ENCODE data around the gene NARF. TPM values are rescaled to one million over a fixed set of nuclear protein-coding genes. Genes with fewer than 3 reads are reported as not detected.

The NARF gene
- total and polyA plus RNA-seq, 7 donors: 29.4 to 65.8 (median 41.5) TPM

DNA sequence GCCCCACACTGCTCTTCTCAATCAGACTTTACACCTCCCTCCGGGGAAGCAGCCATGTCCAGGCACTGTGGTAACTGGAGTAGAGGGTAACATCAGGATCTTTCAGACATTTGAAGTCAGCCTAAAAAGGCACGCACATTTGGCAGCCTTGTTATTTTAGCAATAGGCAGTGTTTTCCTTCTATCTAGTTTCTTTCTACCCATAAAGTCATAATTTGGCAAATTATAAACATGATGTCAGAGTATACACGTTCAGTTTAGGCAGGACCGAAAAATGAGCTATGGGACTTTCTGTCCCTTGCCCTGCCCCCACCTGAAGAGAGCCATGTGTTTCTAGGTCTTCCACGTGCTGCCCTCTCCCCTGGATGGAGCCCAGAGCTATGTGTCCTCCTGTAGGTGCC, 21.1 kb downstream of the NARF start:
- Histone ChIP-seq H3K36me3 (peaks cover 38 to 99% (median 48%) of the 10 kb centered on the region in 4 donors), H3K4me1 (no peaks in the 10 kb centered on the region), H3K27ac (peak overlapping the region in 1 of 4 donors; percentile 48), H3K4me3 (no peak overlapping the region), H3K27me3 (no peaks in the 10 kb centered on the region), H3K9me3 (no peaks in the 10 kb centered on the region)
- WGBS, 2 donors: 86 to 92% methylated on average over 5 of the region's 5 CpGs
- intact Hi-C loops (cut with DNase I): no loop called here
- no peak for DNase-seq
- no peak for TF ChIP-seq POLR2A (IDR thresholded peaks at IDR 0.05)
- no peak for TF ChIP-seq POLR2AphosphoS5 (IDR thresholded peaks at IDR 0.05)
- no peak for TF ChIP-seq EP300 (IDR thresholded peaks at IDR 0.05)
- TF ChIP-seq, protein P1, sequence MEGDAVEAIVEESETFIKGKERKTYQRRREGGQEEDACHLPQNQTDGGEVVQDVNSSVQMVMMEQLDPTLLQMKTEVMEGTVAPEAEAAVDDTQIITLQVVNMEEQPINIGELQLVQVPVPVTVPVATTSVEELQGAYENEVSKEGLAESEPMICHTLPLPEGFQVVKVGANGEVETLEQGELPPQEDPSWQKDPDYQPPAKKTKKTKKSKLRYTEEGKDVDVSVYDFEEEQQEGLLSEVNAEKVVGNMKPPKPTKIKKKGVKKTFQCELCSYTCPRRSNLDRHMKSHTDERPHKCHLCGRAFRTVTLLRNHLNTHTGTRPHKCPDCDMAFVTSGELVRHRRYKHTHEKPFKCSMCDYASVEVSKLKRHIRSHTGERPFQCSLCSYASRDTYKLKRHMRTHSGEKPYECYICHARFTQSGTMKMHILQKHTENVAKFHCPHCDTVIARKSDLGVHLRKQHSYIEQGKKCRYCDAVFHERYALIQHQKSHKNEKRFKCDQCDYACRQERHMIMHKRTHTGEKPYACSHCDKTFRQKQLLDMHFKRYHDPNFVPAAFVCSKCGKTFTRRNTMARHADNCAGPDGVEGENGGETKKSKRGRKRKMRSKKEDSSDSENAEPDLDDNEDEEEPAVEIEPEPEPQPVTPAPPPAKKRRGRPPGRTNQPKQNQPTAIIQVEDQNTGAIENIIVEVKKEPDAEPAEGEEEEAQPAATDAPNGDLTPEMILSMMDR (IDR thresholded peaks at IDR 0.05): no peak

DNA sequence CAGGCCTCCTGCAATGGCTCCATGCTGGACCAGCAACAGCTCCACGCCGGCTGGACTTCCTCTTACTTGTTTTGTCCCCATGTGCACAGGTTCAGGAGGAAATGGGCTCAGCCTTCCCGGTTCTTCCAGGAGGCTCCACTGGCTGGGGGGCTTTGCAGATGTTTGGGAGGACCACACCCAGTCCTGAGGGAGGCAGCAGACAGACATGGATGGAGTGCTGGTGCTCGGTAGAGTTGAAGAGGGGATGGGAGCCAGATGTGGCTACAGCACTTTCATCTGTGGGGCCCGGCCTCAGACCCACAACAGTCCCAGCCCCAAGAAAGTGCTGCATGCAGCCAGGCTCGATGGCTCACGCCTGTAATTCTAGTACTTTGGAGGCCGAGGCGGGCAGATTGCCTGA, 21.8 kb downstream of the NARF start:
- peak overlapping the region in 1 of 4 donors; percentile 48 for H3K27ac ChIP-seq
- intact Hi-C loops (cut with DNase I): no loop called here
- H3K27me3 ChIP-seq: no peaks in the 10 kb centered on the region
- WGBS, 2 donors: 88 to 95% methylated on average over 9 of the region's 9 CpGs
- peaks cover 43 to 99% (median 51%) of the 10 kb centered on the region in 4 donors for H3K36me3 ChIP-seq
- TF ChIP-seq, protein P1 (IDR thresholded peaks at IDR 0.05): no peak
- TF ChIP-seq POLR2A (IDR thresholded peaks at IDR 0.05): no peak
- TF ChIP-seq POLR2AphosphoS5 (IDR thresholded peaks at IDR 0.05): no peak
- TF ChIP-seq EP300 (IDR thresholded peaks at IDR 0.05): no peak
- DNase-seq: no peak
- no peaks in the 10 kb centered on the region for H3K9me3 ChIP-seq
- H3K4me1 ChIP-seq: no peaks in the 10 kb centered on the region
- H3K4me3 ChIP-seq: no peak overlapping the region

DNA sequence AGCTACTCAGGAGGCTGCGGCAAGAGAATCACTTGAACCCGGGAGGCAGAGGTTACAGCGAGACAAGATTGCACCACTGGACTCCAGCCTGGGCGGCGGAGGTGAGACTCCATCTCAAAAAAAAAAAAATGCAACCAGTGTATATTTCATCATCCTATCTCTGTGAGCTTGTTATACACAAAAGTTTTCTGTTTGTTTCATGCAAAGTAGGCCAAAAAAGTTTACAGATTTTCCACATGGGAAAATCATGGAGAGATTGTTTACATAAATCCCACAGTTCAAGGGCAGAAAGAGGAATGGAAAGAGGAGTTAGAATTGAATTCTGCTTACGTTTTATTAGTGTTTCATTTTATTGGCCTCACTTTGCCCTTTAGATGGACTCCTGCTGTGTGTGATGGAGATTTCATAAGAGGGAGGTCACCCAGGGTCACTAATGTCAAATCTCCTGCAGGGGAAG, 24.7 kb downstream of the NARF start:
- no peaks in the 10 kb centered on the region for H3K27me3 ChIP-seq
- 81 to 86% methylated on average over 6 of the region's 6 CpGs for WGBS, 2 donors
- no peak overlapping the region for H3K27ac ChIP-seq
- peaks cover 49 to 100% (median 63%) of the 10 kb centered on the region in 4 donors for H3K36me3 ChIP-seq
- DNase-seq: no peak
- H3K4me1 ChIP-seq: no peaks in the 10 kb centered on the region
- H3K4me3 ChIP-seq: no peak overlapping the region
- no peaks in the 10 kb centered on the region for H3K9me3 ChIP-seq
- TF ChIP-seq, protein P1 (IDR thresholded peaks at IDR 0.05): no peak
- TF ChIP-seq EP300 (IDR thresholded peaks at IDR 0.05) (no peak), POLR2AphosphoS5 (IDR thresholded peaks at IDR 0.05) (no peak), POLR2A (IDR thresholded peaks at IDR 0.05) (no peak)
- intact Hi-C loops (cut with DNase I): no loop called here

DNA sequence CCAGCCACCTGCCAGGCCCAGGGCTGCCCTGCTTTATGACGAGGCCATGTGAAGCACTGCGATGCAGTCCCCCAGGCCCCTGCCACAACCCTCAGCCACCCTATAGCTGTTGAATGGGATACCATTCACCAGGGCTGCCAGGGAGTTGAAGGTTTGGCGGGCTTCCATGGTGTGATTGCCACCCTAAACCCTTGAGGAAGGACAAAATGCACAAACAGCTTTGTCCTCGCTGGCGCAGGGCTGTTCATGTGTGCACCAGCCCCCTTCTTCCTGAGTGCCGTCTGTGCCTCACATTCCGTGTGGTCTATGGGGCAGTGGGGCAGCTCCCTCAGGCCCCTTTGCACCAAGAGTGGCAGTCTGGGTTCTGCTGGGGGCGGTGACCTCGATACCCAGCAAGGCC, 25.3 kb downstream of the NARF start:
- TF ChIP-seq EP300 (IDR thresholded peaks at IDR 0.05) (no peak), POLR2A (IDR thresholded peaks at IDR 0.05) (no peak), POLR2AphosphoS5 (IDR thresholded peaks at IDR 0.05) (no peak)
- TF ChIP-seq, protein P1 (IDR thresholded peaks at IDR 0.05): no peak
- DNase-seq: no peak
- WGBS, 2 donors: 33 to 96% methylated on average over 9 of the region's 9 CpGs
- Histone ChIP-seq H3K9me3 (no peaks in the 10 kb centered on the region), H3K4me3 (no peak overlapping the region), H3K4me1 (peaks cover 0 to under 1% (median 0%) of the 10 kb centered on the region in 4 donors), H3K27ac (no peak overlapping the region), H3K27me3 (no peaks in the 10 kb centered on the region), H3K36me3 (peaks cover 43 to 100% (median 59%) of the 10 kb centered on the region in 4 donors)
- intact Hi-C loops (cut with DNase I): no loop called here
